Measurements from ENCODE around the gene HCN2.
A peak's percentile ranks its signal among the peaks of the same experiment; 100 is the strongest.

HCN2 gene

DNA sequence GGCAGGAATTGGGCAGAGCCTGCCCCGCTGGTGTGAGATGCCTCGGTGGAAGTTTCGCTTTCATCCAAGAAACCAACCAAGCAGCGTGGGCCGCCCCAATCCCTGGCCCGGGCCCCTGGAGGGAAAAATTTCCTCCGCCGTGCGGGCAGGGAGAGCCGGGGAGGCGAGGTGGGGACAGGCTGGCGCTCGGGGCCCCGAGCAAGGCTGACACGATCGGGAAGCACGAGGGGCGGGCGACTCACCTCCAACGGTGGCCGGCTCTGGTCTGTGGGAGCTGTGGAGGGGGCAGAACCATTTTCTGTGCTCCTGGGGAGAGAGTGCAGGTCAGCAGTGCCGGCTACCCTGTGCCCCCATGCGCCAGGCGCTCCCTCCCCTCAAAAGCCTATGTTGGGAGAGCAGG, 62.3 kb downstream of the HCN2 start:
- Histone ChIP-seq H3K4me1 (ENCODE audit: control insufficient read depth, insufficient read depth, low read length, poor library complexity, severe bottlenecking) (no peaks in the 10 kb centered on the region), H3K4me3 (ENCODE audit: extremely low read depth, insufficient read depth, low read length, poor library complexity, severe bottlenecking) (no peak overlapping the region), H3K27ac (ENCODE audit: low read depth, low read length, severe bottlenecking) (no peak overlapping the region), H3K9me3 (ENCODE audit: control insufficient read depth, low read length) (no peaks in the 10 kb centered on the region), H3K36me3 (ENCODE audit: control insufficient read depth, insufficient read depth, low read length) (peaks cover 77% of the 10 kb centered on the region)
- 87 to 91% methylated on average over 21 to 24 of the region's 24 CpGs for WGBS, 2 experiments (ENCODE audit: insufficient coverage in 2 of 2)

GRCh38 chr19:652467-653389, 63.0 kb downstream of the HCN2 start:
- H3K4me1 ChIP-seq (ENCODE audit: control insufficient read depth, insufficient read depth, low read length, poor library complexity, severe bottlenecking), result no peaks in the 10 kb centered on the region
- H3K27ac ChIP-seq (ENCODE audit: low read depth, low read length, severe bottlenecking), result no peak overlapping the region
- WGBS, 2 experiments (ENCODE audit: insufficient coverage in 2 of 2), result 95 to 97% methylated on average over 50 to 54 of the region's 54 CpGs
- no peak overlapping the region for H3K4me3 ChIP-seq (ENCODE audit: extremely low read depth, insufficient read depth, low read length, poor library complexity, severe bottlenecking)
- H3K9me3 ChIP-seq (ENCODE audit: control insufficient read depth, low read length), result no peaks in the 10 kb centered on the region
- H3K36me3 ChIP-seq (ENCODE audit: control insufficient read depth, insufficient read depth, low read length), result peaks cover 74% of the 10 kb centered on the region

- Histone ChIP-seq H3K4me1 (ENCODE audit: control insufficient read depth, insufficient read depth, low read length, poor library complexity, severe bottlenecking) (no peaks in the 10 kb centered on the region), H3K4me3 (ENCODE audit: extremely low read depth, insufficient read depth, low read length, poor library complexity, severe bottlenecking) (no peak overlapping the region), H3K27ac (ENCODE audit: low read depth, low read length, severe bottlenecking) (no peak overlapping the region), H3K9me3 (ENCODE audit: control insufficient read depth, low read length) (no peaks in the 10 kb centered on the region), H3K36me3 (ENCODE audit: control insufficient read depth, insufficient read depth, low read length) (peaks cover 73% of the 10 kb centered on the region)
- 96 to 97% methylated on average over 15 to 17 of the region's 17 CpGs for WGBS, 2 experiments (ENCODE audit: insufficient coverage in 2 of 2)
Observed at GRCh38 chr19:653425-653824, 63.7 kb downstream of the HCN2 start.

GRCh38 chr19:655691-656090, 66.0 kb downstream of the HCN2 start:
- Histone ChIP-seq H3K4me3 (ENCODE audit: extremely low read depth, insufficient read depth, low read length, poor library complexity, severe bottlenecking) (no peak overlapping the region), H3K4me1 (ENCODE audit: control insufficient read depth, insufficient read depth, low read length, poor library complexity, severe bottlenecking) (no peaks in the 10 kb centered on the region), H3K27ac (ENCODE audit: low read depth, low read length, severe bottlenecking) (no peak overlapping the region), H3K36me3 (ENCODE audit: control insufficient read depth, insufficient read depth, low read length) (peaks cover 64% of the 10 kb centered on the region), H3K9me3 (ENCODE audit: control insufficient read depth, low read length) (no peaks in the 10 kb centered on the region)
- WGBS, 2 experiments (ENCODE audit: insufficient coverage in 2 of 2), result 96% methylated on average over 17 of the region's 17 CpGs

- Histone ChIP-seq H3K4me3 (ENCODE audit: extremely low read depth, insufficient read depth, low read length, poor library complexity, severe bottlenecking) (no peak overlapping the region), H3K9me3 (ENCODE audit: control insufficient read depth, low read length) (no peaks in the 10 kb centered on the region), H3K36me3 (ENCODE audit: control insufficient read depth, insufficient read depth, low read length) (peaks cover 57% of the 10 kb centered on the region), H3K27ac (ENCODE audit: low read depth, low read length, severe bottlenecking) (no peak overlapping the region), H3K4me1 (ENCODE audit: control insufficient read depth, insufficient read depth, low read length, poor library complexity, severe bottlenecking) (peaks cover 7% of the 10 kb centered on the region)
- WGBS, 2 experiments (ENCODE audit: insufficient coverage in 2 of 2), result 94% methylated on average over 38 to 43 of the region's 43 CpGs
Observed at GRCh38 chr19:656751-657559, 67.3 kb downstream of the HCN2 start.

- H3K36me3 ChIP-seq (ENCODE audit: control insufficient read depth, insufficient read depth, low read length), result peaks cover 51% of the 10 kb centered on the region
- WGBS, 2 experiments (ENCODE audit: insufficient coverage in 2 of 2), result 90 to 95% methylated on average over 14 to 19 of the region's 19 CpGs
- no peak overlapping the region for H3K27ac ChIP-seq (ENCODE audit: low read depth, low read length, severe bottlenecking)
- H3K9me3 ChIP-seq (ENCODE audit: control insufficient read depth, low read length), result no peaks in the 10 kb centered on the region
- H3K4me3 ChIP-seq (ENCODE audit: extremely low read depth, insufficient read depth, low read length, poor library complexity, severe bottlenecking), result no peak overlapping the region
- H3K4me1 ChIP-seq (ENCODE audit: control insufficient read depth, insufficient read depth, low read length, poor library complexity, severe bottlenecking), result peaks cover 7% of the 10 kb centered on the region
Observed at GRCh38 chr19:657611-658010, 67.9 kb downstream of the HCN2 start.

GRCh38 chr19:658059-658839, 68.6 kb downstream of the HCN2 start:
- Histone ChIP-seq H3K27ac (ENCODE audit: low read depth, low read length, severe bottlenecking) (no peak overlapping the region), H3K4me3 (ENCODE audit: extremely low read depth, insufficient read depth, low read length, poor library complexity, severe bottlenecking) (no peak overlapping the region)

GRCh38 chr19:658916-659839, 69.5 kb downstream of the HCN2 start:
- Histone ChIP-seq H3K4me3 (ENCODE audit: extremely low read depth, insufficient read depth, low read length, poor library complexity, severe bottlenecking) (no peak overlapping the region), H3K36me3 (ENCODE audit: control insufficient read depth, insufficient read depth, low read length) (peaks cover 38% of the 10 kb centered on the region), H3K9me3 (ENCODE audit: control insufficient read depth, low read length) (no peaks in the 10 kb centered on the region), H3K27ac (ENCODE audit: low read depth, low read length, severe bottlenecking) (no peak overlapping the region), H3K4me1 (ENCODE audit: control insufficient read depth, insufficient read depth, low read length, poor library complexity, severe bottlenecking) (peaks cover 7% of the 10 kb centered on the region)
- 92 to 94% methylated on average over 41 to 48 of the region's 50 CpGs for WGBS, 2 experiments (ENCODE audit: insufficient coverage in 2 of 2)

More at GRCh38 chr19:658059-658839, 68.6 kb downstream of the HCN2 start:
- 92 to 96% methylated on average over 31 to 33 of the region's 33 CpGs for WGBS, 2 experiments (ENCODE audit: insufficient coverage in 2 of 2)
- Histone ChIP-seq H3K36me3 (ENCODE audit: control insufficient read depth, insufficient read depth, low read length) (peaks cover 45% of the 10 kb centered on the region), H3K9me3 (ENCODE audit: control insufficient read depth, low read length) (no peaks in the 10 kb centered on the region), H3K4me1 (ENCODE audit: control insufficient read depth, insufficient read depth, low read length, poor library complexity, severe bottlenecking) (peaks cover 7% of the 10 kb centered on the region)

DNA sequence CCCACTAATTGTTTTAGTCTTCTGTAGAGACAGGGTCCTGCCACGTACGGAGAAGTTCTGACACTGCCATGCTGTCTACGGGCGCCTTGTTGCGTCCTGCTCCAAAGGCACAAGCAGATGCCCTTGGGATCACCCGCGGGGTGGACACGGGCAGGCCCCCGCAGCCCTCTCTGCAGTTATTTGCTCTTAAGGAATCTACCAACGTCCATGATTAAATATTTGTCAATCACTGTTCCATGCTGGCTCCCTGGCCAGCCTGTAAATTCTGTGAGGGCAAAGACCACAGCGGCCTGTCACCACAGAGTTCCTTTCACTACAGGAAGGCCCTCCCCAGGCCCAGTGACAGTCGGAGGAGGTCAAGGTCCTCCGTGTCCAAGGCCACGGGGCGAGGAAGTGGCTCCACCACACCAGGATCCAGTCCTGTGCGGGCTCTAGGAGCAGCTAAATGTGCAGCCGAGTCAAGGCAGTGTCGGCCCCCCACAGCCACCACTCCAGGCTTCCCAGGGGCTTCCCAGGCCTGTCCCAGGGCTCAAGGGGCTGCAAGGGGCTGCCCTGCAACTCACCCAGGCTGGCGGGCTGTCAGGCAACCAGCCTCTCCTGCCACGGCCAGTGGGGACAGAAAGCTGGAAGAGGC, 71.2 kb downstream of the HCN2 start:
- WGBS, 2 experiments (ENCODE audit: insufficient coverage in 2 of 2), result 89 to 91% methylated on average over 14 to 19 of the region's 20 CpGs
- Histone ChIP-seq H3K9me3 (ENCODE audit: control insufficient read depth, low read length) (no peaks in the 10 kb centered on the region), H3K36me3 (ENCODE audit: control insufficient read depth, insufficient read depth, low read length) (peaks cover 22% of the 10 kb centered on the region), H3K4me3 (ENCODE audit: extremely low read depth, insufficient read depth, low read length, poor library complexity, severe bottlenecking) (peak overlapping the region; percentile 95), H3K4me1 (ENCODE audit: control insufficient read depth, insufficient read depth, low read length, poor library complexity, severe bottlenecking) (peaks cover 7% of the 10 kb centered on the region), H3K27ac (ENCODE audit: low read depth, low read length, severe bottlenecking) (peak overlapping the region; percentile 10)

Measured in mesodermal cell (in vitro differentiated cells).